OCI-LY3 (cell line): Measurements from ENCODE around the gene DNM1.

Experiments
- EZH2phosphoT487 ChIP-seq: fragments of 200-600 bp; shearing (Covaris generic); IDR thresholded peaks from 2 replicates; pipeline ENCODE4 v1.6.1; 2018; ENCODE audit warnings: antibody characterized with exemption, mixed run types, low read depth
- TF ChIP-seq, protein P1 (sequence below): fragments of 200-600, 300-600 bp; sonication (generic); IDR thresholded peaks from 2 replicates; pipeline ENCODE4 v1.5.1; 2014; ENCODE audit warnings: antibody characterized with exemption, low read length, low read depth

- TF ChIP-seq, protein P1, sequence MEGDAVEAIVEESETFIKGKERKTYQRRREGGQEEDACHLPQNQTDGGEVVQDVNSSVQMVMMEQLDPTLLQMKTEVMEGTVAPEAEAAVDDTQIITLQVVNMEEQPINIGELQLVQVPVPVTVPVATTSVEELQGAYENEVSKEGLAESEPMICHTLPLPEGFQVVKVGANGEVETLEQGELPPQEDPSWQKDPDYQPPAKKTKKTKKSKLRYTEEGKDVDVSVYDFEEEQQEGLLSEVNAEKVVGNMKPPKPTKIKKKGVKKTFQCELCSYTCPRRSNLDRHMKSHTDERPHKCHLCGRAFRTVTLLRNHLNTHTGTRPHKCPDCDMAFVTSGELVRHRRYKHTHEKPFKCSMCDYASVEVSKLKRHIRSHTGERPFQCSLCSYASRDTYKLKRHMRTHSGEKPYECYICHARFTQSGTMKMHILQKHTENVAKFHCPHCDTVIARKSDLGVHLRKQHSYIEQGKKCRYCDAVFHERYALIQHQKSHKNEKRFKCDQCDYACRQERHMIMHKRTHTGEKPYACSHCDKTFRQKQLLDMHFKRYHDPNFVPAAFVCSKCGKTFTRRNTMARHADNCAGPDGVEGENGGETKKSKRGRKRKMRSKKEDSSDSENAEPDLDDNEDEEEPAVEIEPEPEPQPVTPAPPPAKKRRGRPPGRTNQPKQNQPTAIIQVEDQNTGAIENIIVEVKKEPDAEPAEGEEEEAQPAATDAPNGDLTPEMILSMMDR = no peak
- no peak for TF ChIP-seq EZH2phosphoT487
Measured at GRCh38 chr9:128190013-128190412, 13.2 kb upstream of the DNM1 start.
